ENCODE measurements around the gene PLPP6.
A peak's percentile ranks its signal among the peaks of the same experiment; 100 is the strongest.
"Not testable (repeated sequence)": the region's sequence is repeated elsewhere in the genome, so short reads cannot be mapped to it uniquely, and the experiment has no call there.

Gene PLPP6

GRCh38 chr9:4657426-4658159 lies 4.5 kb upstream of the PLPP6 start:
- Mint-ChIP-seq H3K27ac (no peak overlapping the region), H3K27me3 (ENCODE audit: low read depth, poor library complexity) (no peaks in the 10 kb centered on the region), H3K9me3 (peaks cover 3% of the 10 kb centered on the region), H3K36me3 (ENCODE audit: low read depth) (no peaks in the 10 kb centered on the region), H3K4me3 (no peak overlapping the region), H3K4me1 (peaks cover 25% of the 10 kb centered on the region)
- TF ChIP-seq, protein P1, sequence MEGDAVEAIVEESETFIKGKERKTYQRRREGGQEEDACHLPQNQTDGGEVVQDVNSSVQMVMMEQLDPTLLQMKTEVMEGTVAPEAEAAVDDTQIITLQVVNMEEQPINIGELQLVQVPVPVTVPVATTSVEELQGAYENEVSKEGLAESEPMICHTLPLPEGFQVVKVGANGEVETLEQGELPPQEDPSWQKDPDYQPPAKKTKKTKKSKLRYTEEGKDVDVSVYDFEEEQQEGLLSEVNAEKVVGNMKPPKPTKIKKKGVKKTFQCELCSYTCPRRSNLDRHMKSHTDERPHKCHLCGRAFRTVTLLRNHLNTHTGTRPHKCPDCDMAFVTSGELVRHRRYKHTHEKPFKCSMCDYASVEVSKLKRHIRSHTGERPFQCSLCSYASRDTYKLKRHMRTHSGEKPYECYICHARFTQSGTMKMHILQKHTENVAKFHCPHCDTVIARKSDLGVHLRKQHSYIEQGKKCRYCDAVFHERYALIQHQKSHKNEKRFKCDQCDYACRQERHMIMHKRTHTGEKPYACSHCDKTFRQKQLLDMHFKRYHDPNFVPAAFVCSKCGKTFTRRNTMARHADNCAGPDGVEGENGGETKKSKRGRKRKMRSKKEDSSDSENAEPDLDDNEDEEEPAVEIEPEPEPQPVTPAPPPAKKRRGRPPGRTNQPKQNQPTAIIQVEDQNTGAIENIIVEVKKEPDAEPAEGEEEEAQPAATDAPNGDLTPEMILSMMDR (IDR thresholded peaks at IDR 0.05) = no peak
- no peak for DNase-seq

DNA sequence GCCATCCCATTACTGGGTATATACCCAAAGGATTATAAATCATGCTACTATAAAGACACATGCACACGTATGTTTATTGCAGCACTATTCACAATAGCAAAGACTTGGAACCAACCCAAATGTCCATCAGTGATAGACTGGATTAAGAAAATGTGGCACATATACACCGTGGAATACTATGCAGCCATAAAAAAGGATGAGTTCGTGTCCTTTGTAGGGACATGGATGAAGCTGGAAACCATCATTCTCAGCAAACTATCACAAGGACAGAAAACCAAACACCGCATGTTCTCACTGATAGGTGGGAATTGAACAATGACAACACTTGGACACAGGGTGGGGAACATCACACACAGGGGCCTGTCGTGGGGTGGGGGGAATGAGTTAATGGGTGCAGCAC lies 1.4 kb upstream of the PLPP6 start:
- H3K27me3 Mint-ChIP-seq (ENCODE audit: low read depth, poor library complexity); H3K9me3 Mint-ChIP-seq; DNase-seq; H3K4me3 Mint-ChIP-seq; H3K36me3 Mint-ChIP-seq (ENCODE audit: low read depth); H3K27ac Mint-ChIP-seq: not testable (repeated sequence)
- H3K4me1 Mint-ChIP-seq = peaks cover 53% of the 10 kb centered on the region

DNA sequence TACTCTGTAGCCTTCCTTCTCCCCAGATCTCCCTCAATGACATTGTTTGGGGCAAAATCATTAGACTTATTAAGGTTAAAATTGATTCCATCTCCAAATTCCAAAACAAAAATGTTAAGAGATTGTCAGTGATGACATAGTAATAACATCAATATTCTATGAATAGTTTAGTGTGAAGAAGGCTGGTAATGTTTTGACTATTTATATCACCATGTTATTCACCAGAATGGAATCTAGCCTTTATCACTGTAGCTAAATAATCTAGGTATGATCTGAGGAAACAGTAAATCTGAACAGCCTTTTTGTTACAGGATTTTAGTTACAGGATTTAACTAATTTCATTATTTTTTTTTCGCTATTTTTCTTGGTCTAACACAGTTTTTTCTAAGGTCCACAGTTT lies 929 bp upstream of the PLPP6 start:
- DNase-seq = no peak
- Mint-ChIP-seq H3K4me3 (no peak overlapping the region), H3K9me3 (peaks cover 3% of the 10 kb centered on the region), H3K4me1 (peaks cover 56% of the 10 kb centered on the region), H3K27me3 (ENCODE audit: low read depth, poor library complexity) (peaks cover 7% of the 10 kb centered on the region), H3K36me3 (ENCODE audit: low read depth) (no peaks in the 10 kb centered on the region), H3K27ac (no peak overlapping the region)
- TF ChIP-seq, protein P1 (IDR thresholded peaks at IDR 0.05) = no peak

GRCh38 chr9:4661611-4662010 lies 483 bp upstream of the PLPP6 start:
- TF ChIP-seq, protein P1 (IDR thresholded peaks at IDR 0.05) = no peak
- peaks cover 11% of the 10 kb centered on the region for H3K27me3 Mint-ChIP-seq (ENCODE audit: low read depth, poor library complexity)
- DNase-seq = no peak
- no peaks in the 10 kb centered on the region for H3K36me3 Mint-ChIP-seq (ENCODE audit: low read depth)
- peak overlapping the region; percentile 87 for H3K4me3 Mint-ChIP-seq
- peaks cover 56% of the 10 kb centered on the region for H3K4me1 Mint-ChIP-seq
- H3K27ac Mint-ChIP-seq = no peak overlapping the region
- H3K9me3 Mint-ChIP-seq = peaks cover 3% of the 10 kb centered on the region

- H3K27ac Mint-ChIP-seq = no peak overlapping the region
- H3K36me3 Mint-ChIP-seq (ENCODE audit: low read depth) = no peaks in the 10 kb centered on the region
- DNase-seq = no peak
- H3K9me3 Mint-ChIP-seq = peaks cover 3% of the 10 kb centered on the region
- peaks cover 20% of the 10 kb centered on the region for H3K27me3 Mint-ChIP-seq (ENCODE audit: low read depth, poor library complexity)
- TF ChIP-seq, protein P1 (IDR thresholded peaks at IDR 0.05) = no peak
- H3K4me1 Mint-ChIP-seq = peaks cover 48% of the 10 kb centered on the region
- H3K4me3 Mint-ChIP-seq = peak overlapping the region; percentile 87
Observed at GRCh38 chr9:4662989-4663792, 1.1 kb downstream of the PLPP6 start.

DNA sequence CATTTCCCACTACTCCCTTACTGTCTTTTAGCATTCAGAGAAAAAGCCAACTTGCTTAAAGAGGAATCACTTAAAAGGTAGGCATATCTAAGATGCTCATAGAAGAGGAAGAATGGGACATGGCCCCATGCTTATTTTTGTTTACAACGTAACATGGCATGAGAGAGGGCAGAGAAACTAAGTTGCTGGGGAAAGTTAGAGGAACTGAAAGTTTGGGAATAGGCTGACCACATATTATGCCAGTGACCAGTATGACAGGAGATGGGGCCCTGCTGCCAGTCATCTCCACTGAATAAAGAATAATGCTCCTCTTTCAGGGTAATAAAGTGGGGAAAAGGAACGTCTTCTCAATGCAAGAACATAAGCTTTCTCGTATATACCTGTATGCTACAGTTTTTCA lies 1.9 kb downstream of the PLPP6 start:
- Mint-ChIP-seq H3K9me3 (peaks cover 3% of the 10 kb centered on the region), H3K27ac (no peak overlapping the region), H3K36me3 (ENCODE audit: low read depth) (no peaks in the 10 kb centered on the region), H3K4me1 (peaks cover 47% of the 10 kb centered on the region), H3K4me3 (peak overlapping the region; percentile 87), H3K27me3 (ENCODE audit: low read depth, poor library complexity) (peaks cover 24% of the 10 kb centered on the region)
- no peak for DNase-seq
- TF ChIP-seq, protein P1 (IDR thresholded peaks at IDR 0.05) = no peak

Measured in nephron progenitor cell (in vitro differentiated cells).